A549 (cell line): ENCODE measurements around the gene UNC5C. TPM values are rescaled to one million over a fixed set of nuclear protein-coding genes. Genes with fewer than 3 reads are reported as not detected.

Experiments used
- ATAC-seq, 2 experiments: fragments of 200-7000 bp in 1 of 2; fragments of >200 bp in 1 of 2; cut with Nextera tagmentation in 1 of 2; cut with Tn5 transposase in 1 of 2; 3 replicates each; pipeline versions ENCODE4 v1.8.0 to v1.9.1; 2018 to 2020; ENCODE audit warnings: mild to moderate bottlenecking in 1 of 2, moderate library complexity in 1 of 2
- CTCF ChIA-PET: fragments of 300-600 bp; sonication (Branson Sonifier 250); formaldehyde crosslinking; extraction: SDS; loops from one replicate; lab custom pipeline; 2021; ENCODE audit warnings: antibody characterized with exemption, inconsistent platforms; lab: Yijun Ruan, JAX
- POLR2A ChIA-PET: fragments of 350-600 bp; formaldehyde crosslinking; extraction: SDS; loops from one replicate; lab custom pipeline; 2021; ENCODE audit warnings: antibody characterized with exemption, inconsistent platforms; lab: Yijun Ruan, JAX
- DNase-seq, 2 experiments: peaks; one replicate each; pipeline versions ENCODE4 v3.0.0 to v3.0.0-alpha.2; 2011 to 2016; ENCODE audit warnings: low read depth in 1 of 2, low spot score in 1 of 2
- FAIRE-seq: peaks from 2 replicates; lab custom pipeline; 2011; peaks lifted over from hg19 to GRCh38; lab: Jason Lieb, UNC
- H3K27ac ChIP-seq, 2 experiments: fragments of >200 bp; sonication (Bioruptor Twin); formaldehyde crosslinking; 3 replicates each; pipeline ENCODE4 v1.5.1; 2016 to 2017
- H3K4me1 ChIP-seq: fragments of >200 bp; sonication (Bioruptor Twin); formaldehyde crosslinking; 3 replicates; pipeline ENCODE4 v1.6.1; 2016
- H3K4me2 ChIP-seq: fragments of >200 bp; sonication (Bioruptor Twin); formaldehyde crosslinking; 3 replicates; pipeline ENCODE4 v1.6.1; 2016
- H3K4me3 ChIP-seq: fragments of >200 bp; sonication (Bioruptor Twin); formaldehyde crosslinking; 3 replicates; pipeline ENCODE4 v1.5.1; 2016
- H3K9me3 ChIP-seq: fragments of >200 bp; sonication (Bioruptor Twin); formaldehyde crosslinking; 3 replicates; pipeline ENCODE4 v1.6.1; 2016
- BHLHE40 ChIP-seq: IDR thresholded peaks from 2 replicates; pipeline ENCODE4 v1.6.1; 2012; ENCODE audit warnings: low read depth, low read length, inconsistent platforms
- CBX2 ChIP-seq: fragments of 200-600 bp; sonication (generic); IDR thresholded peaks from 2 replicates; pipeline ENCODE4 v1.6.1; 2016; ENCODE audit warnings: low read depth, mild to moderate bottlenecking, borderline replicate concordance
- CBX8 ChIP-seq: fragments of 200-600 bp; sonication (generic); IDR thresholded peaks from 2 replicates; pipeline ENCODE4 v1.6.1; 2016
- CHD2 ChIP-seq: fragments of 150-350 bp; IDR thresholded peaks from 2 replicates; pipeline ENCODE4 v1.6.1; 2014; ENCODE audit warnings: low read length; ENCODE audit not compliant: partially characterized antibody
- E2F6 ChIP-seq: IDR thresholded peaks from 2 replicates; pipeline ENCODE4 v1.6.1; 2012; ENCODE audit warnings: low read depth, borderline replicate concordance
- HOXA7 ChIP-seq: fragments of 250-450 bp; sonication (Bioruptor Pico); IDR thresholded peaks from 2 replicates; pipeline ENCODE4 v1.5.0; 2020; ENCODE audit warnings: mild to moderate bottlenecking, moderate library complexity
- HOXB13 ChIP-seq: fragments of 250-450 bp; sonication (Bioruptor Pico); IDR thresholded peaks from 2 replicates; pipeline ENCODE4 v1.5.0; 2020; ENCODE audit warnings: low read depth, mild to moderate bottlenecking, moderate library complexity
- HOXB5 ChIP-seq: fragments of 250-450 bp; sonication (Bioruptor Pico); IDR thresholded peaks from 2 replicates; pipeline ENCODE4 v1.5.0; 2020; ENCODE audit warnings: mild to moderate bottlenecking, moderate library complexity
- MAX ChIP-seq: IDR thresholded peaks from 2 replicates; pipeline ENCODE4 v1.6.1; 2012
- PBX3 ChIP-seq: IDR thresholded peaks from 2 replicates; pipeline ENCODE4 v1.6.1; 2012
- PHF8 ChIP-seq: fragments of 200-600 bp; sonication (generic); IDR thresholded peaks from 2 replicates; pipeline ENCODE4 v1.6.1; 2016; ENCODE audit warnings: low read depth, mild to moderate bottlenecking, antibody characterized with exemption, moderate library complexity, borderline replicate concordance
- REST ChIP-seq: fragments of 200-600 bp; sonication (generic); IDR thresholded peaks from 2 replicates; pipeline ENCODE4 v1.6.1; 2016; ENCODE audit warnings: antibody characterized with exemption, mild to moderate bottlenecking, moderate library complexity
- SREBF2 ChIP-seq: fragments of 450-650 bp; IDR thresholded peaks from 2 replicates; pipeline ENCODE4 v1.6.1; 2014; ENCODE audit warnings: mild to moderate bottlenecking, moderate library complexity
- TFCP2L1 ChIP-seq: fragments of 250-450 bp; sonication (Bioruptor Pico); IDR thresholded peaks from 2 replicates; pipeline ENCODE4 v1.5.0; 2021; ENCODE audit warnings: mild to moderate bottlenecking
- ZFP36 ChIP-seq: fragments of 450-650 bp; IDR thresholded peaks from 2 replicates; pipeline ENCODE4 v1.6.1; 2014; ENCODE audit warnings: borderline replicate concordance; ENCODE audit not compliant: partially characterized antibody
- ZSCAN20 ChIP-seq: fragments of 250-450 bp; sonication (Bioruptor Pico); IDR thresholded peaks from 2 replicates; pipeline ENCODE4 v1.8.0; 2022; ENCODE audit warnings: mild to moderate bottlenecking, moderate library complexity
- WGBS: methylation state at CpG from one replicate; pipeline ENCODE4 v1.1.6; 2017; ENCODE audit errors: missing lambda C conversion rate; 5-methylcytosine and 5-hydroxymethylcytosine counted together
- polyA plus RNA-seq, 4 experiments: library from polyadenylated mRNA; depleted of rRNA in 3 of 4; stranded (reverse); fragments of >200 nt; fragmentation: RNase III in 1 of 4; extraction: RNeasy Plus Mini Kit Qiagen cat#74134 plus additional on column Dnase treatment in 1 of 4; gene quantifications; 2 replicates in 3 of 4; 3 replicates in 1 of 4; pipeline ENCODE4 v1.2.3, GENCODE V29; 2011 to 2017
- TF ChIP-seq, protein P1 (sequence below): fragments of 250-450 bp; sonication (Bioruptor Pico); IDR thresholded peaks from 2 replicates; pipeline ENCODE4 v1.5.0; 2021; ENCODE audit warnings: mild to moderate bottlenecking, moderate library complexity, borderline replicate concordance
- TF ChIP-seq, protein P2 (sequence below): fragments of 450-650 bp; IDR thresholded peaks from 2 replicates; pipeline ENCODE4 v1.6.1; 2014; ENCODE audit warnings: antibody characterized with exemption

UNC5C gene
- polyA plus RNA-seq, 2 of the 4 experiments (the other 2 are of a cell fraction), result 0.13 TPM; not detected in 1

DNA sequence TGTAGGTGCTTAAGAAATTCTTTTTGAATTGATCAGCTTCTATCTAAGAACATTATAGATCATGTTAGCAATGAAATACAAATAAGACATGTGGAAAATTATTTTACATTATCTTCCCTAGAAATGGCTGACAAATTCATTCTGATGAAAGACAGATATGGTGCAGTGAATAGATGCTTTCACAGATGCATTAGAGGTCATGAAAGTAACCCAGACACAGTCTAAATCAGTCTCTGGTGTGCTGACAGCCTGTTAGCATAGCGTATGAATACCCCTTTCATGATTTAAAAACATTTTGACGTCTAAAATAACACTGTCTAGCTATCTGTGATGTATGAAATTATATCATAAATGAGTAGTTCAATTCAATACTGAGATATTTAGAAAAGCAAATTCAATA is 180.9 kb downstream of the UNC5C start (continued):
- TF ChIP-seq PHF8, result no peak
- no peak for TF ChIP-seq E2F6
- TF ChIP-seq HOXB13 (CRISPR knock-in tag), result no peak
- no peak for TF ChIP-seq HOXA7 (CRISPR knock-in tag)
- no peak for TF ChIP-seq SREBF2
- TF ChIP-seq CHD2, result no peak
- no peak for TF ChIP-seq CBX8
- TF ChIP-seq, protein P1, sequence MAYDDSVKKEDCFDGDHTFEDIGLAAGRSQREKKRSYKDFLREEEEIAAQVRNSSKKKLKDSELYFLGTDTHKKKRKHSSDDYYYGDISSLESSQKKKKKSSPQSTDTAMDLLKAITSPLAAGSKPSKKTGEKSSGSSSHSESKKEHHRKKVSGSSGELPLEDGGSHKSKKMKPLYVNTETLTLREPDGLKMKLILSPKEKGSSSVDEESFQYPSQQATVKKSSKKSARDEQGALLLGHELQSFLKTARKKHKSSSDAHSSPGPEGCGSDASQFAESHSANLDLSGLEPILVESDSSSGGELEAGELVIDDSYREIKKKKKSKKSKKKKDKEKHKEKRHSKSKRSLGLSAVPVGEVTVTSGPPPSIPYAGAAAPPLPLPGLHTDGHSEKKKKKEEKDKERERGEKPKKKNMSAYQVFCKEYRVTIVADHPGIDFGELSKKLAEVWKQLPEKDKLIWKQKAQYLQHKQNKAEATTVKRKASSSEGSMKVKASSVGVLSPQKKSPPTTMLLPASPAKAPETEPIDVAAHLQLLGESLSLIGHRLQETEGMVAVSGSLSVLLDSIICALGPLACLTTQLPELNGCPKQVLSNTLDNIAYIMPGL (CRISPR knock-in tag), result no peak
- no peak for TF ChIP-seq BHLHE40

DNA sequence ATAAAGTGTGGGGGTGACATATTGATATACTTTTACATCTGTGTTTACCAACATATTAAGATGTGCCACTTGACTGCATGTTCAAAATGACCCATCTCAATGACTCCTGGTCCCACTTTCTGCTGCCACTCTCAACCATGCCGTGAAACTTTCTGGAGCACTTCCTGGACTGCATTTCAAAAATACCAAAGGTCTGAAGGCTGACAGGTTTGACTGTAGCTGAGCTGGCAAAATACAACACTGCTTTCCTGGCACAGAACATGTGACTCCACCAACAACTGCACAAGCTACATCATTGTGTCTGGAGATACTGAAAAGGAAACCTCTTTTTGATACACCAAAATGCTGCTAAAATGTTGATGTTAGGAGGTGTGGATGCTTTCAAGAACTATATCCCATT is 184.8 kb downstream of the UNC5C start:
- H3K4me3 ChIP-seq, result no peak overlapping the region
- ATAC-seq (no peak), DNase-seq (no peak), FAIRE-seq (no peak)
- H3K4me1 ChIP-seq, result peaks cover 25% of the 10 kb centered on the region; the same call in 2 of the 3 replicates
- WGBS, result 88% methylated on average over 1 of the region's 1 CpG
- TF ChIP-seq CBX2 (no peak), TFCP2L1 (CRISPR knock-in tag) (no peak), SREBF2 (no peak), MAX (no peak)
- TF ChIP-seq, protein P2, sequence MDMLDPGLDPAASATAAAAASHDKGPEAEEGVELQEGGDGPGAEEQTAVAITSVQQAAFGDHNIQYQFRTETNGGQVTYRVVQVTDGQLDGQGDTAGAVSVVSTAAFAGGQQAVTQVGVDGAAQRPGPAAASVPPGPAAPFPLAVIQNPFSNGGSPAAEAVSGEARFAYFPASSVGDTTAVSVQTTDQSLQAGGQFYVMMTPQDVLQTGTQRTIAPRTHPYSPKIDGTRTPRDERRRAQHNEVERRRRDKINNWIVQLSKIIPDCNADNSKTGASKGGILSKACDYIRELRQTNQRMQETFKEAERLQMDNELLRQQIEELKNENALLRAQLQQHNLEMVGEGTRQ, result no peak
- POLR2A ChIA-PET, result no interaction called here
- H3K4me2 ChIP-seq, result no peak overlapping the region
- no peak overlapping the region for H3K27ac ChIP-seq
- no peaks in the 10 kb centered on the region for H3K9me3 ChIP-seq
- CTCF ChIA-PET, result no interaction called here

DNA sequence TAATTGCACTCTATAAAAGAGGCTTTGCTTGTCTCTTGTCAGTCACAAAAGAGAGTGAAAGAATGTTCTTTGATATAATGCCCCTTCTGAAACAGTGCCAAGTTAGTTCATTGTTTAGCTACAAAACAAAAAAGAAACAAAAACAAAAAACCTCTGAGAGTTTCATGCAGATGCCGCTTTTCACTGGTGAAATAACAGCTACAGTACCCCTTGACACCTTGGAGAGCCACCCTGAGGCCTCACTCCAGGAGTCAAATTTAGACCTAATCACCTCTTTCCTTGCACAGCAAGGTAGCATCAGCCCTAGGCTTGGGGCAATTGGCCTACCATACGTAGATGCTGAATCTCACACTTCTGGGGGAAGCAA is 185.2 kb downstream of the UNC5C start:
- H3K9me3 ChIP-seq, result no peaks in the 10 kb centered on the region
- ChIA-PET POLR2A (no interaction called here), CTCF (no interaction called here)
- H3K4me3 ChIP-seq, result no peak overlapping the region
- H3K4me1 ChIP-seq, result peaks cover 29% of the 10 kb centered on the region; the same call in 2 of the 3 replicates
- no peak overlapping the region for H3K27ac ChIP-seq
- no peak for ATAC-seq
- H3K4me2 ChIP-seq, result no peak overlapping the region
- no peak for DNase-seq
- FAIRE-seq, result no peak
- 85% methylated on average over 2 of the region's 2 CpGs for WGBS
- no peak for TF ChIP-seq PBX3
- no peak for TF ChIP-seq HOXB5 (CRISPR knock-in tag)
- TF ChIP-seq ZFP36, result no peak
- TF ChIP-seq ZSCAN20, result no peak
- no peak for TF ChIP-seq SREBF2
- TF ChIP-seq MAX, result no peak
- TF ChIP-seq REST, result no peak
- TF ChIP-seq, all 56 proteins: peak for 0
